ENCODE results near the gene KCND3.

DNA sequence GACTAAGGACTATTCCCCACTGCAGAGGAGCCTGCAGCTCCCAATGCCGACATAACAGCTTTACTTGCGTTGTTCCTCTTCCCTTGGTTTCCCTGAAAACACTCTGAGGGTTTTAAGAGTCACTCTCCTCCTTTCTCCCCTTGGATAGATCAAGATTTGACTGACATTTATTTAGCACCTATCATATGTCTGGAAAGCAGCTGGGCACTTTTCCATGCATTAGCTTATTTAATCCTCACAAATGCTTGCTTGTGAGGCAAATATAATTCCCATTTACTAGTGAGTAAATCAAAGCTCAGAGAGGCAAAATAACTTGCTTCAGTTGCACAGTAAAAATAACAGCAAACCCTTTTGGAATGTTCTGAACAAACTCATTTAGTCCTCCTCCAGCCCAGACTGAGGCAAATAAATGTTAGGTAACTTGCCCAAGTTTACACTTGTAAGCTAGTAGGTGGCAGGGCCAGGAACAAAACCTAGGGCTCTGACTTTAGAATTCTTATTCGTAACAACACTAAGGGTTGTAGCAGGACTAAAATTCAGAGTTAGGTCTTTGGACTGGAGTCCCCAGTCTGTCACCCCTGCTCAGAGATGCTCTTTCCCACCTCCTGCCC is 81.4 kb downstream of the KCND3 start:
- TF ChIP-seq, protein P1, sequence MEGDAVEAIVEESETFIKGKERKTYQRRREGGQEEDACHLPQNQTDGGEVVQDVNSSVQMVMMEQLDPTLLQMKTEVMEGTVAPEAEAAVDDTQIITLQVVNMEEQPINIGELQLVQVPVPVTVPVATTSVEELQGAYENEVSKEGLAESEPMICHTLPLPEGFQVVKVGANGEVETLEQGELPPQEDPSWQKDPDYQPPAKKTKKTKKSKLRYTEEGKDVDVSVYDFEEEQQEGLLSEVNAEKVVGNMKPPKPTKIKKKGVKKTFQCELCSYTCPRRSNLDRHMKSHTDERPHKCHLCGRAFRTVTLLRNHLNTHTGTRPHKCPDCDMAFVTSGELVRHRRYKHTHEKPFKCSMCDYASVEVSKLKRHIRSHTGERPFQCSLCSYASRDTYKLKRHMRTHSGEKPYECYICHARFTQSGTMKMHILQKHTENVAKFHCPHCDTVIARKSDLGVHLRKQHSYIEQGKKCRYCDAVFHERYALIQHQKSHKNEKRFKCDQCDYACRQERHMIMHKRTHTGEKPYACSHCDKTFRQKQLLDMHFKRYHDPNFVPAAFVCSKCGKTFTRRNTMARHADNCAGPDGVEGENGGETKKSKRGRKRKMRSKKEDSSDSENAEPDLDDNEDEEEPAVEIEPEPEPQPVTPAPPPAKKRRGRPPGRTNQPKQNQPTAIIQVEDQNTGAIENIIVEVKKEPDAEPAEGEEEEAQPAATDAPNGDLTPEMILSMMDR (IDR thresholded peaks at IDR 0.05; ENCODE audit: poor library complexity, severe bottlenecking), result no peak
- TF ChIP-seq TAF1 (IDR thresholded peaks at IDR 0.05; ENCODE audit: low read depth), result no peak
